GM21737 (cell line): Measurements from ENCODE around the gene ZDHHC1.
"Not testable (repeated sequence)": the region's sequence is repeated elsewhere in the genome, so short reads cannot be mapped to it uniquely, and the experiment has no call there.

ENCODE experiments used
- ATAC-seq: cut with Tn5 transposase; IDR thresholded peaks from one replicate; pipeline ENCODE4 v1.9.1; 2021; ENCODE audit warnings: mild to moderate bottlenecking, moderate library complexity; ENCODE audit not compliant: unreplicated experiment

Gene ZDHHC1

GRCh38 chr16:67370661-67371060 is 45.6 kb downstream of the ZDHHC1 start:
- ATAC-seq = no peak

- ATAC-seq = no peak
Observed at GRCh38 chr16:67364600-67365235, 51.6 kb downstream of the ZDHHC1 start.

GRCh38 chr16:67361038-67361437 is 55.2 kb downstream of the ZDHHC1 start:
- no peak for ATAC-seq

- ATAC-seq = not testable (repeated sequence)
Observed at GRCh38 chr16:67359540-67360269, 56.6 kb downstream of the ZDHHC1 start.

GRCh38 chr16:67357561-67357960 is 58.7 kb downstream of the ZDHHC1 start:
- ATAC-seq = no peak

- ATAC-seq = no peak
Observed at GRCh38 chr16:67356396-67356795, 59.9 kb downstream of the ZDHHC1 start.

- ATAC-seq = not testable (repeated sequence)
Observed at GRCh38 chr16:67352463-67352862, 63.8 kb downstream of the ZDHHC1 start.

- no peak for ATAC-seq
Observed at GRCh38 chr16:67350324-67350723, 66.0 kb downstream of the ZDHHC1 start.

- no peak for ATAC-seq
Observed at GRCh38 chr16:67349172-67349571, 67.1 kb downstream of the ZDHHC1 start.

- ATAC-seq = no peak
Observed at GRCh38 chr16:67346341-67346740, 69.9 kb downstream of the ZDHHC1 start.

- no peak for ATAC-seq
Observed at GRCh38 chr16:67345401-67345800, 70.9 kb downstream of the ZDHHC1 start.
